Stomach (tissue), 9 donors: ENCODE data around the gene RTN4. TPM values are rescaled to one million over a fixed set of nuclear protein-coding genes. Genes with fewer than 3 reads are reported as not detected.

Experiments used
- DNase-seq, 2 donors: peaks; one replicate each; pipeline versions ENCODE4 v3.0.0 to v3.0.0-alpha.2; 2013 to 2019
- H3K27ac ChIP-seq, 5 donors: fragments of 200-600 bp in 4 of 5; sonication (generic) in 4 of 5; one replicate each; pipeline ENCODE4 v1.5.1; 2013 to 2019; ENCODE audit warnings: mild to moderate bottlenecking in 1 of 5, moderate library complexity in 1 of 5
- H3K27me3 ChIP-seq, 3 donors: fragments of 200-600 bp; sonication (generic); one replicate each; pipeline ENCODE4 v1.5.1; 2017 to 2019; ENCODE audit warnings: mixed run types in 1 of 3
- H3K36me3 ChIP-seq, 4 donors: fragments of 200-600 bp; sonication (generic); 1 replicate in 3 of 4; 2 replicates in 1 of 4; pipeline ENCODE4 v1.5.1; 2016 to 2019
- H3K4me1 ChIP-seq, 4 donors: fragments of 200-600 bp; sonication (generic); one replicate each; pipeline ENCODE4 v1.5.1; 2016 to 2019
- H3K4me3 ChIP-seq, 4 donors: fragments of 200-600 bp; sonication (generic) in 3 of 4; one replicate each; pipeline ENCODE4 v1.5.1; 2016 to 2019; ENCODE audit warnings: mild to moderate bottlenecking in 1 of 4
- H3K9me3 ChIP-seq, 4 donors: fragments of 200-600 bp; sonication (generic); one replicate each; pipeline ENCODE4 v1.5.1; 2016 to 2019
- CTCF ChIP-seq, 7 experiments: fragments of 450-650 bp in 4 of 7; fragments of 200-600 bp in 3 of 7; sonication (generic) in 3 of 7; IDR thresholded peaks; one replicate each; pipeline ENCODE4 v1.5.1; 2016 to 2019; ENCODE audit warnings: antibody characterized with exemption in 7 of 7, control low read depth in 2 of 7, mild to moderate bottlenecking in 1 of 7
- EP300 ChIP-seq: sonication (generic); formaldehyde crosslinking; IDR thresholded peaks from one replicate; pipeline ENCODE4 v1.6.1; 2017; ENCODE audit warnings: antibody characterized with exemption
- POLR2A ChIP-seq, 4 donors: fragments of 450-650 bp; IDR thresholded peaks; one replicate each; pipeline ENCODE4 v1.6.1; 2016; ENCODE audit warnings: antibody characterized with exemption in 4 of 4, control low read depth in 2 of 4, mild to moderate bottlenecking in 1 of 4, moderate library complexity in 1 of 4
- POLR2AphosphoS5 ChIP-seq, 3 donors: sonication (generic); formaldehyde crosslinking; IDR thresholded peaks; one replicate each; pipeline ENCODE4 v1.6.1; 2016; ENCODE audit warnings: antibody characterized with exemption in 3 of 3
- WGBS, 5 donors: extraction: QIAGEN DNeasy Blood & Tissue Kit in 3 of 5; methylation state at CpG; one replicate each; pipeline versions ENCODE4 v1.1.5 to v1.1.7; 2013 to 2018; 5-methylcytosine and 5-hydroxymethylcytosine counted together
- intact Hi-C: fragments of 100-400 bp; cut with DNase I; formaldehyde crosslinking; loops from one replicate; pipeline ENCODE4 v1.15.1; 2023; ENCODE audit warnings: low total_unique reads
- polyA plus RNA-seq, 3 donors: library from polyadenylated mRNA; stranded (reverse); fragments of 200-250 nt; gene quantifications; one replicate each; pipeline ENCODE4 v1.2.3, GENCODE V29; 2013
- total RNA-seq, 5 donors: library from RNA; depleted of rRNA; stranded (reverse); fragments of >200 nt; gene quantifications; one replicate each; pipeline versions ENCODE4 v1.1.0 to v1.2.3, GENCODE V29; 2014 to 2016
- donor health status: healthy with polysubstance abuse.
- donor health status: Bipolar disorder and iron deficiency.
- donor health status: healthy.

The RTN4 gene
- total and polyA plus RNA-seq, 8 donors: 40.8 to 463 (median 126) TPM

GRCh38 chr2:55018619-55019018 lies 31.6 kb downstream of the RTN4 start:
- DNase-seq: no peak
- intact Hi-C loops: no loop called here
- TF ChIP-seq POLR2A (IDR thresholded peaks at IDR 0.05): no peak
- TF ChIP-seq EP300: no peak
- TF ChIP-seq CTCF (IDR thresholded peaks at IDR 0.05): no peak
- TF ChIP-seq POLR2AphosphoS5 (IDR thresholded peaks at IDR 0.05): no peak
- no peaks in the 10 kb centered on the region for H3K27me3 ChIP-seq
- H3K4me3 ChIP-seq: no peak overlapping the region
- no peaks in the 10 kb centered on the region for H3K9me3 ChIP-seq
- H3K27ac ChIP-seq: no peak overlapping the region
- H3K36me3 ChIP-seq: peaks cover 0 to 8% (median 0%) of the 10 kb centered on the region in 4 donors
- 88 to 98% (median 91%) methylated on average over 1 of the region's 1 CpG for WGBS, 5 donors
- peaks cover 8 to 90% (median 43%) of the 10 kb centered on the region in 4 donors for H3K4me1 ChIP-seq

- no peak for DNase-seq
- Histone ChIP-seq H3K4me1 (peaks cover 16 to 90% (median 47%) of the 10 kb centered on the region in 4 donors), H3K4me3 (no peak overlapping the region), H3K36me3 (peaks cover 0 to 8% (median 0%) of the 10 kb centered on the region in 4 donors), H3K27ac (peak overlapping the region in 2 of 5 donors; percentile 11 to 38), H3K27me3 (no peaks in the 10 kb centered on the region), H3K9me3 (no peaks in the 10 kb centered on the region)
- intact Hi-C loops: no loop called here
- TF ChIP-seq EP300: no peak
- TF ChIP-seq POLR2A (IDR thresholded peaks at IDR 0.05): no peak
- TF ChIP-seq CTCF (IDR thresholded peaks at IDR 0.05): no peak
- TF ChIP-seq POLR2AphosphoS5 (IDR thresholded peaks at IDR 0.05): no peak
- 58 to 70% (median 68%) methylated on average over 3 of the region's 3 CpGs for WGBS, 5 donors
Measured at GRCh38 chr2:55017880-55018279, 32.4 kb downstream of the RTN4 start.

GRCh38 chr2:55017428-55017827 lies 32.8 kb downstream of the RTN4 start:
- H3K4me3 ChIP-seq: no peak overlapping the region
- WGBS, 5 donors: 91 to 98% (median 97%) methylated on average over 3 of the region's 3 CpGs
- no peaks in the 10 kb centered on the region for H3K27me3 ChIP-seq
- H3K36me3 ChIP-seq: peaks cover 0 to 8% (median 0%) of the 10 kb centered on the region in 4 donors
- H3K9me3 ChIP-seq: no peaks in the 10 kb centered on the region
- intact Hi-C loops: no loop called here
- DNase-seq: no peak
- TF ChIP-seq POLR2A (IDR thresholded peaks at IDR 0.05): no peak
- no peak for TF ChIP-seq EP300
- no peak for TF ChIP-seq CTCF (IDR thresholded peaks at IDR 0.05)
- TF ChIP-seq POLR2AphosphoS5 (IDR thresholded peaks at IDR 0.05): no peak
- peaks cover 20 to 91% (median 49%) of the 10 kb centered on the region in 4 donors for H3K4me1 ChIP-seq
- H3K27ac ChIP-seq: peak overlapping the region in 2 of 5 donors; percentile 11 to 38

DNA sequence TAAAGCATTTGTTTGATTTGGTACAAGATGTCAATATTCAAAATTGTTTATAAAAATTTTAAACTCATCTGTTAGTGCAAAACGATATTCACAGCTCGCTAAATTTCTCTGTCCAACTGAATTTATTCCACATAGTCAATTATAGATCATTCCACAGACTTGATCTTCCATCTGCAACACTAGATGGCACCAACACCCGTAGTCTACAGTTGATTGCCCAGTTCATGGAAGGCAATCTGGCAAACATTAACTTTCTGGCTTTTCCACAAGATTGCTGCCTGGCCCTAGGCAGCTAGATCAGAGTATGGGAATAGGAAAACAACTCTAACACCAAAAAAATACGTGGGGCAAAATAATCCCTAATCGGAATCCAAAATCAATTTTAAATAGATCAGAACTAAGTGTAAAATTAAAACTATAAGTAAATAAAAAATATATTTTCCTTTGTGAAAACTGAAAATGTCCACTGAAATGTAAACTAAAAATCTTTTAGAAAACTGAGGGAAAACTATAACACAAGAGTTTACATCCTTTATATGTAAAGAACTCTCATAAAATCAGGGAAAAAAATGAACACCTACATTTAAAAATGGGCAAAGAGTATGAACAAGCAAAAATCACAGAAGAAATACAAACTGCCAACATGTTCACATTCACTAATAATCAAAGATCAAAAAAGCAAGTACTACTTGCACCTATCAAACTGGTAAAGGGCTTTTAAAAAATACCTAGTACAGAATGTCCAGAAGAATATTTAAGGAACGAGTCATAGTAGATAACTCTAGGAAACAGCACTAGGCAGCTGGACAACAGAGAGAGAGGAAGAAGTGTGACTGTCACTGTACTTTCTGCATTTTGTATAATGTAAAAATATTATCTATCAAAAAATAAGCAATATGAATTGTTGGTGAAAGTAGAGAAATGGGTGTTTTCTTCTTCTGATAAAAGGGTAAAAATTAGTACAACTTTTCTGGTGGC lies 35.0 kb downstream of the RTN4 start:
- H3K4me3 ChIP-seq: no peak overlapping the region
- peak in 1 of 3 donors; percentile 79 for TF ChIP-seq POLR2AphosphoS5 (IDR thresholded peaks at IDR 0.05)
- TF ChIP-seq CTCF (IDR thresholded peaks at IDR 0.05): peak in 5 of 7 experiments; percentile 46 to 73 (median 59)
- TF ChIP-seq POLR2A (IDR thresholded peaks at IDR 0.05): no peak
- TF ChIP-seq EP300: no peak
- peaks cover 35 to 95% (median 66%) of the 10 kb centered on the region in 4 donors for H3K4me1 ChIP-seq
- peak; percentile 59 to 92 for DNase-seq
- intact Hi-C loops: no loop called here
- H3K27me3 ChIP-seq: no peaks in the 10 kb centered on the region
- H3K9me3 ChIP-seq: no peaks in the 10 kb centered on the region
- peak overlapping the region in 3 of 5 donors; percentile 24 to 41 (median 38) for H3K27ac ChIP-seq
- WGBS, 5 donors: 24 to 45% (median 36%) methylated on average over 6 of the region's 6 CpGs
- peaks cover 0 to 8% (median 0%) of the 10 kb centered on the region in 4 donors for H3K36me3 ChIP-seq
